Measurements from ENCODE around the gene MPO.

Gene MPO

DNA sequence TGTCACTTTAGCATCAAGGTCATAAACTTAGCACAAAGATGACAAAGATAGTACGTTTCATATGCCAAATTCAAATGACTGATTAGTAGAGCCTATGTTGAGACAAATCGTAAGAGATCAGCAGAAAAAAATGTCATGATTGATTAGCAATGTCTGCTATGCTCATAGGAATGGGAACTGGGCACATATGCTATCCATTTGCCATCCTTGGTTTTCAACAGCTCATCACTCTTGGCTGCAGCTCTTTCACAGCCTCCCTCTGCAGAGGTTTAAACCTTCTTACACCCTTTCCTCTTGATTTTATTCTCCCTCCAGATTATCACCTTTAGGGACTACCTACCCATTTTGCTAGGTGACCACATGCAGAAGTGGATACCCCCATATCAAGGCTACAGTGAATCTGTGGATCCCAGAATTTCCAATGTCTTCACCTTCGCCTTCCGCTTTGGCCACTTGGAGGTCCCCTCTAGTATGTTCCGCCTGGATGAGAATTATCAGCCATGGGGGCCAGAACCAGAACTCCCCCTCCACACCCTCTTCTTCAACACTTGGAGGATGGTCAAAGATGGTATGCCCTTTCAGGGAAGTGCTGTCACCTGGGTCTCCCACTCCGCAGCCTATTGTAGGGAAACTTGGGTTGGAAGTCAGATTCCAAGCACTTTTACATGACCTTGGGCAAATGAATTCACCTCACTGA, 16.2 kb downstream of the MPO start:
- DNase-seq (ENCODE audit: low read depth) = no peak

DNA sequence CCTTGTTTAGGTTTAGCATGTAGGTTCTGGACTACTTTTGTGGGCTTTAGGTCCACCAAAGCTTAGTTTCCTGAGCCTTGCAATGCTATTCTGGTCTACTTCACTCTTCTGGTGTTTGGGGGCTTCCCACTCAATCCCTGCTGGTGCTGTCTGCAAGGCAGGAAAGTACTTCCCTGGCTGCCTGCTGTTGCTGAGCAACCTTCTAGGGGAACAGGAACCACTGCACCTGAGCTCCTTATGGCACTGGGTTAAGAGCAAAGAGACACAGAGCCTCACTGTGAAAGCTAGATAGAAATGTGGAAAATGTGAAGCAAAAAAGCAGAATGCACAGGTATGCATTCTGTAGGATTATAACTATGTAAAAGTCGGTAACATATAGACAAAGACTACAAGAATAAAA, 17.0 kb downstream of the MPO start:
- DNase-seq (ENCODE audit: low read depth) = no peak

DNA sequence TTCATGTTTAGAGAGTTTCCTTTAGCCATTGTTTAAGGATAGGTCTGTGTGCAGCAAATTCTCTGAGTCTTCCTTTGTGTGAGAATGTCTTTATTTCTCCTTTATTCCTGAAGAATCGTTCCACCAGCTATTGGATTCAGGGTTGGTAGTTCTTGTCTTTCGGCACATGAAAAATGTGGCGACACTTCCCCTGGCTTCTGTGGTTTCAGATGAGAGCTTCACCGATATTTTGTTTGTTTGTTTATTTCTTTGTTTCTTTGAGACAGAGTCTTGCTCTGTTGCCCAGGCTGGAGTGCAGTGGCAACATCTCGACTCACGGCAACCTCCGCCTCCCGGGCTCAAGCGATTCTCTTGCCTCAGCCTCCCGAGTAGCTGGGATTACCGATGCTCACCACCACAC, 18.6 kb downstream of the MPO start:
- DNase-seq (ENCODE audit: low read depth) = no peak

DNA sequence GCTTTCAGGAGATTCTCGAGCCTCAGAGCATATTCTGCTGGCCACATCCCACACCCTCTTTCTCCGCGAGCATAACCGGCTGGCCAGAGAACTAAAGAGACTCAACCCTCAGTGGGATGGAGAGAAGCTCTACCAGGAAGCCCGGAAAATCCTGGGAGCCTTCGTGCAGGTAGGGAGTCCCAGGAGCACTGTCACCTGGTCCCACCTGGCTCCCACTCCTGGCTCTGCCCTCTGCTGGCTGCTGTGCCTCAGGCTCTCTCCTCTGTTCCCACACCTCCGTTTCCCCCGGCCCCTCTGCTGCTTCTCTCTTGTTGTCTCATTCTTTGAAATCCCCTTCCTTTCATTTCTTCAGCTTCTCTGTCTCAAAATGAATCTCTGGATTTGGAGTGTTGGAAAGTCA, 25.9 kb downstream of the MPO start:
- no peak for DNase-seq (ENCODE audit: low read depth)

DNA sequence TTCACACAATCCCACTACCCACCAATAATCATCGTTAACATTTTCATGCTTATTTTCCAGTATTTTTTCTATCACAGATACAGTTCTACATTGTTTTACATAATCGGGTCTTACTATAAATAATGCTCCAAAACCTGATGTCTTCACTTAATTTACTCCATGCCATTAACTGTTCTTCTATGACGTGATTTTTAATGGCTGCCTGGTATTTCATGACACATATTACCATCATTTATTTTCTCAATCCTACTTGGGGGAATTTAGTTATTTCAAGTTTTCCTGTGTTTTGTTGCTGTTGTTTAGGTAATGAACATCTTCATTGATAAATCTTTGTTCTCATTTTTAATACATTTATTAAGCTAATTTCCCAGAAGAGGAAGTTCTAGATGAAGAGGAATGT, 27.7 kb downstream of the MPO start:
- no peak for DNase-seq (ENCODE audit: low read depth)

DNA sequence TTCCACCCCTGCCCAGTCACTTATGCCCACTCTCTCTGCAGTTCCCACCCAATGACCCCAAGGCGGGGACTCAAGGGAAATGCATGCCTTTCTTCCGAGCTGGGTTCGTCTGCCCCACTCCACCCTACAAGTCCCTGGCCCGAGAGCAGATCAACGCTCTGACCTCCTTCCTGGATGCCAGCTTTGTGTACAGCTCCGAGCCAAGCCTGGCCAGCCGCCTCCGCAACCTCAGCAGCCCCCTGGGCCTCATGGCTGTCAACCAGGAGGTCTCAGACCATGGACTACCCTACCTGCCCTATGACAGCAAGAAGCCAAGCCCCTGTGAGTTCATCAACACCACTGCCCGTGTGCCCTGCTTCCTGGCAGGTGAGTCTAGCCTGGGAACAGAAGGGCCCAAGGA, 28.6 kb downstream of the MPO start:
- DNase-seq (ENCODE audit: low read depth) = no peak

DNA sequence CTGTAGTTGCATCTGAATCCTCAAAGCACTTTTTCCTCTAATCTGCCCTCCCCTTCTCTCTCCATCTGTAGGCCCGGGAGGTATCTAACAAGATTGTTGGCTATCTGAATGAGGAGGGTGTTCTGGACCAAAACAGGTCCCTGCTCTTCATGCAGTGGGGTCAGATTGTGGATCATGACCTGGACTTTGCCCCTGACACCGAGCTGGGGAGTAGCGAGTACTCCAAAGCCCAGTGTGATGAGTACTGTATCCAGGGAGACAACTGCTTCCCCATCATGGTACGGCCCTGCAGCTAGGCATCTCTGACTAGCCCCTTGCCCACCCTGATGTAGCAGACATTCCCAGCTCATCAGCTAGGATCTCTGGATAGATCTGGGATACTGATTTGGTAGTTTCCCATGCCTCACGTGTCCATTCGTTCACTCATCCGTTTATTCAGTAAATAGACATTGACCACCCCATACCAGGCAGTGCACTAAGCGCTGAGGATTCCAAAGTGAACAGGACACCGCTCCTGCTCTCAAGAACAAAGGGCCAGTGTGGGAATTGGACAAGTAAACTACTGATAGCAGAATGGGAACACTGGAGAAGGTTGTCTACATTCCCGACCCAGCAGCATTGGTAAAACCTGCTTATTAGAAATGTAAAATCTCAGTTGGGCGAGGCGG, 30.3 kb downstream of the MPO start:
- no peak for DNase-seq (ENCODE audit: low read depth)

DNA sequence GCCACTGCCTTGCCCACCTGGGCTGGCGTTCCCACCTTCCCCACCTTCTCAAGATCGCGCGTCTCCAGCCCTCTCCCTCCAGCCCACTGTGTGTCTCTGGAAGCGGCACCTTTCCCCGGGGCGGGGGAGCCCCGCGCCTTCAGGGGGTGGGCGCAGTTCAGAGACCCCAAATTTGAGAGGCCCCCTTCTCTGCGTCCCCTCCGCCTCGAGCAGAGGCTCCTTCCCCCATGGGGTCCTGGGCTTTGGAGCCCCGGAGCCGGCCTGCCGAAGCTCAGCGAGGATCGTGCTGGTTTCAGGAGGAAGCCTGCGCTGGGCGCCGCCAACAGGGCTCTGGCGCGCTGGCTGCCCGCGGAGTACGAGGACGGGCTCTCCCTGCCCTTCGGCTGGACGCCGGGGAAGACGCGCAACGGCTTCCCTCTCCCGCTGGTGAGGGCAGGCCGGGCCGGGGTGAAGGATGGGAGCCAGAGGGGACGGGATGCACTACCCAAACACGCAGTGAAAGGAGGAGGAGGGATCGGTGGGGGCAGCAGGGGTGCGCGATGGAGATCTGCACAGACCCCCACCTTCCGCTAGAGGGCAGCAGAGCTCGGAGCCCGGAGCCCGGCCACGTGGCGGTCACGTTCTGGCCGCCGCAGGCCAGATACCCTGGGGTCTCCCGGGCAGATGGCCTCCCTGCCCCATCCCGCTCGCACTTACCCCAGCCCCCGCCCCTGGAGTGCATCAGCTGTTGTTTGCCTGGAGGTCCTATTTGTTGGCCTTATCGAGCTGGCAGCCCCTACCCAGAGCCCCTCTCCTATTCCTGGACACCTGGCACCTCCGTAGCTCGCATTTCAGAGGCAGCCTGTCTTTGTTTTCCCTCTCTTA, 31.2 kb downstream of the MPO start:
- DNase-seq (ENCODE audit: low read depth) = peak; percentile 65

DNA sequence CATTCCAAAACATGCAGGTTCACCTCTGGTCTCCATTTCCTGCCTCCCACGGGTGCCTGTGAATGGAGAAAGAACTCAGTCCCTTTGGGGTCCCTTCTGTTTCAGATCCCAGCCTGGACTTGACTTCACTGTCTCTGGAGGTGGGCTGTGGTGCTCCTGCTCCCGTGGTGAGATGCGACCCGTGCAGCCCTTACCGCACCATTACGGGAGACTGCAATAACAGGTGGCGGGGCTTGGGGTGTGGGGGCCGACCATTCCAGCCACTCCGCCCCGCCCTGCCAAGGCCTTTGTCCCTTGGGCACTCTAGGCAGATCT, 31.8 kb downstream of the MPO start:
- no peak for DNase-seq (ENCODE audit: low read depth)

DNA sequence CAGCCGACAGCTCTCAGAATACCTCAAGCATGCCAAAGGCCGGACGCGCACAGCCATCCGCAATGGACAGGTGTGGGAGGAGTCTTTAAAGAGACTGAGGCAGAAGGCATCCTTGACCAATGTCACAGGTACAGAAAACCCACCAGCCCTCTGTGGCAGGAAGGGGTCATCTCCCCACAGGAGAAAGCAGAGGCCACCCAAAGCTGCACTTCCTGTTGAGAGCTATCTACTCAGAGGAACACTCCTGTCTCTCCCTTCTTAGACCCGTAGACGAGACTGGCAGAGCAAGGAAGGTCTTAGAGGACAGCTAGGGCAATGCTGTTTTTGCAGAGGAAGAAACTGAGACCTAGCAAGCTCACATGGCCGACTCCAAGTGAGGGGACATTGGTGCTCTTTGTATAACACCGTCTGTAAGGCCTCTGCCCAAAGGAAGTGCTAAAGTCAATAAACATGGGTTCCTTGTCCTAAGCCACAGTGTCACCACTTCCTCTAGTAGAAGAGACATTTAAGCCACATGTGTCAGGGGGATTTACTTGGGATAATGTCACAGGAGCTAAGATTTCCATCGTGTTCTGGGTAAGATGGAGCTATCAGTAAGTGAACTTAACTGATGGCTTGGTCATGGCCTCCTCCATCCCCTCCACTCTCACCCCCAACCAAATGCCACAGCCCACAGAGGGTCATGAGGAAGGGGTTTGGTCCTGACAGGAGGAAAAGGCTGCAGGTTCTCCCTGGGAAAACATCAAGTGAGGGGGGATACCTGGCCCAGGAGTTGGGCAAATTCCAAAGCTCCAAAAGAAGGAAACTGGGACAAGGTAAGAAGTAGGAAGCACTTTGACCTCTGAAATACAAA, 33.0 kb downstream of the MPO start:
- DNase-seq (ENCODE audit: low read depth) = no peak

DNA sequence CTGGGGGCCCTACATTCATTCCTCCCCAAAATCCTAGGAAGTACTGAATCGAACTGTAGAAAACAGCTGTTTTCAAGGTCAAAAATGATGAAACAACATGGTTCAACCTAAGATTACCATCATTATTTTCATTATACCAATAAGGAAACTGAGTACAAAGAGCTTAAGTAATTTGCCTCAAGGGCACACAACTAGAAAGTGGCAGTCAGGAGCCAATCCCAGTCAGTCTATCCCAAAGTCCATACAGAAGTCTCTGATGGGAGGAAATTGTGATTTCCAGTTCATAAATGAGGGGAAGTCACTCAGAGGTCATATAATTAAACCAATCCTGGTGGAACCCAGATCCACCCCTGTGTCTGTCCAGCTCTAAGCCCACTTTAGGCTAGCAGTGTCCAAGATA, 34.0 kb downstream of the MPO start:
- no peak for DNase-seq (ENCODE audit: low read depth)

DNA sequence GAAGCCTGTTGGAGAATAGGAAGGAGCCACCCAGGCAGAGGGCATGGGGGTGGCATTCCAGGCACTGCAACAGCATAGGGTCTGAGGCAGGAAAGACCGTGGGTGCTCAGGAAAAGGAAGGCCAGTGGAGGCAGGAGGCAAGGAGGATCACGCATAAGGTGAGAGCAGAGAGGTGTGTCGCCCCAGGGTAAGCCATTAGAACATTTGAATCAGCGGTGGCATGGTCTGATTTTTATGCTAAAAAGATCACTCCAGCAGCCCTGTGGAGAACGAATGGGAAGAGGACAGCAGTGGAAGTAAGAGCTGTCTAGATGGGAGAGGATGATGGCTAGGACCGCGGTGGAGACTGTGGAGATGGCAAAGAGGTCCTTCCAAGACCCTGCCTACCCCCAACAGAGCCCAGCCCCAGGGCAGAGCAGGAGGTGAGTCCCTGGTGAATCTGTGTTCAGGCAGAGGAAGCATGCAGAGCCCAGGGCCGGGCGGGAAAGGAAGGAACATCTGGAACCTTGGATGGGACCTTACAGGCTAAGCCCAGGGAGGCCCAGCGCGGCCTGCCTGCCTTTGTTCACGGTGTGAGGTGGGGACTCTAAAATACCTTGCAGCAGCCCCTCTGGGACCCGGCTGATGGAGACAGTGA, 34.5 kb downstream of the MPO start:
- no peak for DNase-seq (ENCODE audit: low read depth)

DNA sequence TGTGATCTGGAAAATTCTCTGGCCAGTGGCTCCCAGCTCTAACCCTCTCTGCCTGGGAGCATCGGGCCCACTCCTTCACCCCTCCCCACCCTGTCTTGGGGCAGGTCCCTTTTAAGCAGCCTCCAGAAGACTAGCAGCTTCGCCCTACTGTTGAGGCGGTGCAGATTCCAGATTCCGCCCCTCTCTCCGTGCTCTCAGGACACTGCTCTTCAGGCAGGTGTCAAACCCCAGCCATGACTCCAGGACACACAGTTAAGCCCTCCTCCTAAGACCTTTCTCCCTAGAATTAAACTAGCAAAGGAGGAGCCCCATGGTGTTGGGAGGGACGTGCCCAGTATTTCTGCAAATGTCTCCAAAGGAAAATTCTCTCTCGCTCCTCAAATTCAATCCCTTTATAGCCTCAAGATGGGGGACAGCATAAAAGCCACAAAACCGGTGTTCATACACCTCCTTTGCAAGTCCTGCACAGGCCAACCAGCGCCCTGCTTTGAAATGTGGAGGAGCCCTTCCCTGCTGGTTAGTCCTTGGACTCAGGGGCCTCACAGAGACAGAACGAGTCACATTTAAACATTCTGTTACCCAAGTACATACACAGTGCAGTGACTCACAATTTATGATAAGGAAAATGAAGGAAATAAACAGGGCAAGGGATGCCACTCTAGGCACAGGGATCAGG, 35.2 kb downstream of the MPO start:
- no peak for DNase-seq (ENCODE audit: low read depth)

DNA sequence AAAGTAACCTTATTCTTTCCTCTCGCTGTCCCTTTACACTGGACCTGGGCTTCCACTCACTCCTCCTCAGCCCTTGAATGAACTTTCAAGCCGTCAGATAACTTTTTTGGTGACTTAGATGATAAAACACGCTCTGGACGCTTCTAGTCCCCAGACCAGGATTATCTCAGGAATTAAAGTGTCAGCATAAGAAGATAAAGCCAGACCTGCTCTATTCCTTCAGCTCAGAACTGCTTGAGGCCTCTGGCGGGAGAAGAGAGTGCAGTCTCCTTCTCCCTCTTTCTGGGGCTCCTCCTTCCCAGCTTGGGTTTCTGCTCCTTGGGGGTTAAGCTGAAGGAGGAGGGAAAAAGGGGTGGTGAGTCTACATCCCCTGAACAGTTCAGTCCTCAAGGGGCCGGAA, 35.8 kb downstream of the MPO start:
- no peak for DNase-seq (ENCODE audit: low read depth)

DNA sequence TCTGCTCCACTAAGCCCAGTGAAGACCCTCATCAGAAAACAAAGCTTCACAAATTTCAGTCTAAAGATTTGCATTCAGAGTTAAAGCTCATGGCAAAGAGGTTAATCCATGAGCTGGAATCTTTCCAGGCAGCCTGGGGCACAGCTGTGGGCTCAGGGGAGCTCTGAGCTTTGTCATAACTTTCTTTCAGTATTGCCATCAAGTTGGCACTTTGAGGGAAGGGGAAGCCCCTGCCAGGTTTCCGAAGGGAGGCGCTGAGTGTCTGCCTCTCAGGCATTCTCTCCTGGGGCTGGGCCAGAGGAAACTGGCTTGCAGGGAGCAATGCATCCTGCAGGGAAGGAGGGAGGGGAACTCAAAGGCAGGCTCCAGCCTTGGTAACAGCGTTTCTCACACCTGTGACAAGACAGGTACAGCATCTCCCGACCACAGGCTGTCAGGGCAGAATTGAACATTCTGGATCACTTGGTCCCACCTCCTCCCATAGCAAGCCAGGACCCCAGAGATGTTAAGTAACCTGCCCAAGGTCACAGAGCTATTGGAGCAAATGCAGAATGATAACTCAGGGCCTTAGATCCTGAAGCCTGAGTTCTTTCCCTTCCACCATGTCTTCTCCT, 38.5 kb downstream of the MPO start:
- no peak for DNase-seq (ENCODE audit: low read depth)

DNA sequence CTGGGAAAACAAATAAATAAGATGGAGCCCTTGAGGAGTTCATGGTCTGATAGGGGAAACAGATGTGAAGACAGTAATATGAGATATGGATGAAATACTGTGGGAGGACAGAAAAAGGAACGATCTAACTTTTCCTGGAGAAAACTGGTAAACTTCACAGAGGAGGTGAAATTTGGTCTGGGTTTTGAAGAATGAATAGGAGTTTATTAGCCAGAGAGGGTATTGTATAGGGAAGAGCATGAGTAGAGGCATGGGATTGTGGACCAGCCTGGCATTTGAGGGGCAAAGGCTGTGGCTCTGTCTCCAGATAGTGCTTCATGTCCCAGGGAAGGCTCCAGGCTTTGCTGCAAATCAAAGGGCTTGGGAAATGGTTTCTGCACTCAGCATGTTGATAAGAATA, 40.7 kb downstream of the MPO start:
- DNase-seq (ENCODE audit: low read depth) = no peak

DNA sequence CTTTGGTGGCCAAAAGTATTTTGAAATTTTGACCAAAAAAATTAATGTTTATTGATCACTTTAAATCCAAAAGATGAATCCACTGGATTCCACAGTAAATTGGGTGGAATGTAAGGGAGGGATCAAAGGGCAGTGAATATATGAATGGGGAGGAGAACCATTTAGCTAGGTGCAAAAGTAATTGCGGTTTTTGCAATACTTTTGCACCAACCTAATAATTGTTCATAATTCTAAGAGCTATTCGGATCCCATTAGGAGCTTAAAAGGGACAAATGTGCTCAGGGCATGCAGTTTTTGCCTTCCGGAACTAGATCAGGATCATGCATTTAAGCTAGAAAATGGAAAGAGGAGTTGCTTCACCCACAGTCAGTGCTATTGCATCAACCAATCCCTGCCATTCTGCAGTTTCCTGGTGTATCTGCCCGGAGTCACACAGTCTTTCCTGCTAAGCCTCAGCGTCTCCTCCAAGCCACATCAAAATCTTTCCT, 42.5 kb downstream of the MPO start, which contains the start of gene LPO:
Gene LPO, plus strand, starts transcription at position 438 of the 488 bp plus-strand sequence. CDS start 4,396 bp downstream, outside the sequence.
- DNase-seq (ENCODE audit: low read depth) = no peak

DNA sequence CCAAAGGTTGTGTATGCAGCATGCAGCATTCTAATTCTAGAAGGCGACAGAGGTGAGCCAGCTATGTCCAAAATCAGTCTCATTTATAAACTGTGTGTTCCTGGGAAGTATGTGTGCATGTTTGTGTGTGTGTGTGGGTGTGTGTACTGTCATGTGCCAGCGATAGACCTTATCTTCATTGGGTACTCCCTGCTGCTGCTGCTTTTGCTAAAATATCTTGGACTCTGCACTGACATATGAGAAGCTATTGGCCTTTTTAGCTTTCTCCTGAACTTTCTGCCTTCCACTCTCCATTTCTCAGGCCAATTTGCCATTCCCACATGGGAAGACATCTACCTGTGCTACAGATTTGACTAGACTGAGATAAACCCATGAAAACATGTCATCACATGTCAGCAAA, 44.3 kb downstream of the MPO start:
- DNase-seq (ENCODE audit: low read depth) = no peak

DNA sequence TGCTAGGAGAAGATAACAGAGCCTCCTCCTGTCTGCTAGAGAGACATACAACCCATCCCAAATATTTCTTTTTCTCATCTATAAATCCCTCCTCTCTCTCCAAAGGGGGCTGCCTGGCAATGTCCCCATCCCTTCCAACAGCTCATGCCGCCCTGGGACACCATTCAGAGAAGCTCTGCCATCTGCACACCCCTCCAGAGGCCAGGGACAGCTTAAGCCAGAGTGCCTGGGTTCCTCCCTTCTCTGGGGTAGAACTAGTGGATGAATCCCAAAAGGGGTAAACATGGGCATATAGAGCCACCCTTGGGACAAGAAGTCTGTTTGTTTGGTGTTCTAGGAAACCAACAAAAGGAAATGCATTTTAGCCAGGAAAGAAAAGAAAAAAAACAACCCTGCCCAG, 44.9 kb downstream of the MPO start:
- no peak for DNase-seq (ENCODE audit: low read depth)

DNA sequence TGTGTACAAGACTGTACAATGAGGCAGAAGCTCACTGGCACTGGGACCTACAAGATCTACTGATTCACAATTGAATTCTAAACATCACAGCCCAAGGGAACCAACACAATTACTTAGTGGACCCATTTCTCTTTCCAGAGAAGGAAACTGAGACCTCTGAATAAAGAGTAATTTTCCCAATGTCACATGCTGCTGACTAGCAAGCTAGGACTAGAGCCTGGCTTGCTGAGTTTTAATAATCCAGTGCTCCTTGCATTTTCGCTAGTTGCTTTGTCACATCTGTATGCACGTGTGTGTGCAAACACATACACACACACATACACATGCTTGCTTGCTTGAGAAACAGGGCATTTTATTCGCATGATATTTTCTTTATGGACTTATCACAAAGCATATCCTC, 46.2 kb downstream of the MPO start:
- DNase-seq (ENCODE audit: low read depth) = no peak

DNA sequence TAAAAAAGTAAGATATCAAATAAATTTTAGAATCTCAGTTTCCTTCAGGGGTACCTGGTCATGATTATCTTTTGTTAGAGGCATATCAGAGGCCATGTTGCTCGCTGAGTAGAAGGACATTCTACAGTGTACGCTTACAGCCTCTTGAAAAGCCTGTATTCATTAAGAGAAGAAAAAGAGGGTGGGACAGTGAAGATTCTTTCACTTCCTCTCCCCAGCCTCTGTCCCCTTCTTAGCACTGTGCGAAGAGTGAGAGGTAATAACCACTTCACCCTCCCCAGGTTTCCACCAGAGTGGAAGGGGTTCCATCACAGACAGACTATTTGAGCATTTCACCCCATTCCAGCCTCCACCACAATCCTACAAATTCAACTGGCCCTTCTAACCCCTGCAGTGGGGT, 47.2 kb downstream of the MPO start:
- no peak for DNase-seq (ENCODE audit: low read depth)
